HUES48 (cell line): Measurements from ENCODE around the gene PHLDB1.

Experiments used
- H3K27ac ChIP-seq: one replicate; pipeline ENCODE4 v1.7.0; 2013; ENCODE audit warnings: low read depth, low read length, inconsistent platforms
- H3K27me3 ChIP-seq: 2 replicates; pipeline ENCODE4 v1.6.1; 2013; ENCODE audit warnings: mild to moderate bottlenecking, low read length; ENCODE audit not compliant: control insufficient read depth, insufficient read depth
- H3K36me3 ChIP-seq: 2 replicates; pipeline ENCODE4 v1.6.1; 2013; ENCODE audit warnings: low read length; ENCODE audit not compliant: control insufficient read depth, insufficient read depth
- H3K4me1 ChIP-seq: 2 replicates; pipeline ENCODE4 v1.6.1; 2013; ENCODE audit warnings: mild to moderate bottlenecking, low read length; ENCODE audit not compliant: control insufficient read depth, insufficient read depth
- H3K4me3 ChIP-seq: 2 replicates; pipeline ENCODE4 v1.5.1; 2013; ENCODE audit warnings: mild to moderate bottlenecking, low read depth, low read length
- H3K9ac ChIP-seq: 2 replicates; pipeline ENCODE4 v1.6.1; 2013; ENCODE audit warnings: mild to moderate bottlenecking, low read depth, low read length, moderate library complexity
- H3K9me3 ChIP-seq: 2 replicates; pipeline ENCODE4 v1.6.1; 2013; ENCODE audit warnings: low read length; ENCODE audit not compliant: control insufficient read depth, insufficient read depth

Gene PHLDB1

GRCh38 chr11:118656563-118657165, 49.2 kb downstream of the PHLDB1 start:
- Histone ChIP-seq H3K36me3 (peaks cover 53% of the 10 kb centered on the region), H3K27ac (no peak overlapping the region), H3K9me3 (no peaks in the 10 kb centered on the region), H3K4me3 (no peak overlapping the region), H3K9ac (no peak overlapping the region), H3K27me3 (no peaks in the 10 kb centered on the region), H3K4me1 (peaks cover 24% of the 10 kb centered on the region)

GRCh38 chr11:118657238-118657637, 49.8 kb downstream of the PHLDB1 start:
- H3K9me3 ChIP-seq = no peaks in the 10 kb centered on the region
- H3K27me3 ChIP-seq = no peaks in the 10 kb centered on the region
- H3K36me3 ChIP-seq = peaks cover 47% of the 10 kb centered on the region
- no peak overlapping the region for H3K27ac ChIP-seq
- no peak overlapping the region for H3K4me3 ChIP-seq
- H3K4me1 ChIP-seq = peaks cover 24% of the 10 kb centered on the region
- no peak overlapping the region for H3K9ac ChIP-seq

- Histone ChIP-seq H3K27ac (no peak overlapping the region), H3K27me3 (no peaks in the 10 kb centered on the region), H3K4me3 (no peak overlapping the region), H3K36me3 (peaks cover 41% of the 10 kb centered on the region), H3K9me3 (no peaks in the 10 kb centered on the region), H3K9ac (no peak overlapping the region), H3K4me1 (peaks cover 24% of the 10 kb centered on the region)
Observed at GRCh38 chr11:118657709-118658428, 50.5 kb downstream of the PHLDB1 start.

- Histone ChIP-seq H3K27ac (no peak overlapping the region), H3K27me3 (no peaks in the 10 kb centered on the region), H3K9me3 (no peaks in the 10 kb centered on the region), H3K4me1 (peaks cover 24% of the 10 kb centered on the region), H3K9ac (no peak overlapping the region), H3K36me3 (peaks cover 33% of the 10 kb centered on the region), H3K4me3 (no peak overlapping the region)
Observed at GRCh38 chr11:118658429-118659313, 51.3 kb downstream of the PHLDB1 start.

GRCh38 chr11:118659314-118659952, 52.0 kb downstream of the PHLDB1 start:
- Histone ChIP-seq H3K4me1 (peaks cover 24% of the 10 kb centered on the region), H3K9ac (no peak overlapping the region), H3K4me3 (no peak overlapping the region), H3K27ac (no peak overlapping the region), H3K27me3 (no peaks in the 10 kb centered on the region), H3K9me3 (no peaks in the 10 kb centered on the region), H3K36me3 (peaks cover 25% of the 10 kb centered on the region)

- H3K4me1 ChIP-seq = peaks cover 24% of the 10 kb centered on the region
- no peaks in the 10 kb centered on the region for H3K27me3 ChIP-seq
- H3K9me3 ChIP-seq = no peaks in the 10 kb centered on the region
- peaks cover 22% of the 10 kb centered on the region for H3K36me3 ChIP-seq
- no peak overlapping the region for H3K9ac ChIP-seq
- H3K27ac ChIP-seq = no peak overlapping the region
- H3K4me3 ChIP-seq = no peak overlapping the region
Observed at GRCh38 chr11:118659953-118660680, 52.7 kb downstream of the PHLDB1 start.

- peaks cover 14% of the 10 kb centered on the region for H3K36me3 ChIP-seq
- no peaks in the 10 kb centered on the region for H3K9me3 ChIP-seq
- peaks cover 24% of the 10 kb centered on the region for H3K4me1 ChIP-seq
- no peak overlapping the region for H3K27ac ChIP-seq
- no peaks in the 10 kb centered on the region for H3K27me3 ChIP-seq
- no peak overlapping the region for H3K4me3 ChIP-seq
- H3K9ac ChIP-seq = no peak overlapping the region
Observed at GRCh38 chr11:118660681-118661424, 53.4 kb downstream of the PHLDB1 start.

- Histone ChIP-seq H3K36me3 (peaks cover 7% of the 10 kb centered on the region), H3K27me3 (no peaks in the 10 kb centered on the region), H3K4me3 (no peak overlapping the region), H3K9ac (no peak overlapping the region), H3K27ac (no peak overlapping the region), H3K9me3 (no peaks in the 10 kb centered on the region), H3K4me1 (peaks cover 24% of the 10 kb centered on the region)
Observed at GRCh38 chr11:118661425-118662301, 54.2 kb downstream of the PHLDB1 start.

- no peaks in the 10 kb centered on the region for H3K36me3 ChIP-seq
- H3K4me1 ChIP-seq = peaks cover 24% of the 10 kb centered on the region
- H3K27me3 ChIP-seq = no peaks in the 10 kb centered on the region
- H3K27ac ChIP-seq = no peak overlapping the region
- no peaks in the 10 kb centered on the region for H3K9me3 ChIP-seq
- H3K4me3 ChIP-seq = no peak overlapping the region
- no peak overlapping the region for H3K9ac ChIP-seq
Observed at GRCh38 chr11:118662401-118663271, 55.2 kb downstream of the PHLDB1 start.
